Trophoblast cell (in vitro differentiated cells and primary cell): ENCODE results near the gene SHKBP1.

Experiments used
- DNase-seq, 2 donors: peaks; one replicate each; pipeline ENCODE4 v3.0.0-alpha.2; 2016
- H2AFZ ChIP-seq: 2 replicates; pipeline ENCODE4 v1.6.1; 2013; ENCODE audit warnings: low read length, moderate library complexity, mild to moderate bottlenecking; ENCODE audit not compliant: insufficient read depth, poor library complexity
- H2AK5ac ChIP-seq: 2 replicates; pipeline ENCODE4 v1.6.1; 2013; ENCODE audit warnings: mild to moderate bottlenecking, low read length
- H2BK120ac ChIP-seq: 2 replicates; pipeline ENCODE4 v1.6.1; 2013; ENCODE audit warnings: low read length, mild to moderate bottlenecking, moderate library complexity; ENCODE audit not compliant: insufficient read depth, poor library complexity
- H2BK12ac ChIP-seq: 2 replicates; pipeline ENCODE4 v1.6.1; 2013; ENCODE audit warnings: mild to moderate bottlenecking, low read length, moderate library complexity
- H2BK5ac ChIP-seq: 2 replicates; pipeline ENCODE4 v1.6.1; 2013; ENCODE audit warnings: low read length, low read depth, moderate library complexity, mild to moderate bottlenecking; ENCODE audit not compliant: poor library complexity
- H3K14ac ChIP-seq: 2 replicates; pipeline ENCODE4 v1.6.1; 2013; ENCODE audit warnings: mild to moderate bottlenecking, low read length
- H3K18ac ChIP-seq: 2 replicates; pipeline ENCODE4 v1.6.1; 2013; ENCODE audit warnings: mild to moderate bottlenecking, low read length
- H3K23ac ChIP-seq: 2 replicates; pipeline ENCODE4 v1.6.1; 2013; ENCODE audit warnings: low read length
- H3K27ac ChIP-seq: 2 replicates; pipeline ENCODE4 v1.5.1; 2013; ENCODE audit warnings: low read depth, mild to moderate bottlenecking, inconsistent platforms, low read length, moderate library complexity
- H3K27me3 ChIP-seq: 2 replicates; pipeline ENCODE4 v1.6.1; 2013; ENCODE audit warnings: inconsistent platforms, mild to moderate bottlenecking, low read length, moderate library complexity; ENCODE audit not compliant: insufficient read depth
- H3K36me3 ChIP-seq, 2 experiments: 1 replicate in 1 of 2; 2 replicates in 1 of 2; pipeline ENCODE4 v1.6.1; 2013; ENCODE audit warnings: low read length in 2 of 2, mild to moderate bottlenecking in 2 of 2, moderate library complexity in 1 of 2; ENCODE audit not compliant: insufficient read depth in 2 of 2, control insufficient read depth in 1 of 2
- H3K4ac ChIP-seq: 2 replicates; pipeline ENCODE4 v1.6.1; 2013; ENCODE audit warnings: low read depth, mild to moderate bottlenecking, low read length, moderate library complexity
- H3K4me1 ChIP-seq, 2 experiments: 1 replicate in 1 of 2; 2 replicates in 1 of 2; pipeline ENCODE4 v1.6.1; 2013; ENCODE audit warnings: low read length in 2 of 2, mild to moderate bottlenecking in 2 of 2, moderate library complexity in 1 of 2; ENCODE audit not compliant: insufficient read depth in 2 of 2, control insufficient read depth in 1 of 2
- H3K4me2 ChIP-seq: 2 replicates; pipeline ENCODE4 v1.6.1; 2013; ENCODE audit warnings: inconsistent platforms, mild to moderate bottlenecking, low read length, moderate library complexity
- H3K4me3 ChIP-seq: 2 replicates; pipeline ENCODE4 v1.5.1; 2013; ENCODE audit warnings: mild to moderate bottlenecking, low read depth, low read length, inconsistent platforms
- H3K79me1 ChIP-seq: one replicate; pipeline ENCODE4 v1.6.1; 2013; ENCODE audit warnings: low read length
- H3K79me2 ChIP-seq: 2 replicates; pipeline ENCODE4 v1.6.1; 2013; ENCODE audit warnings: low read length, mild to moderate bottlenecking; ENCODE audit not compliant: control insufficient read depth, insufficient read depth, poor library complexity
- H3K9ac ChIP-seq: 2 replicates; pipeline ENCODE4 v1.6.1; 2013; ENCODE audit warnings: mild to moderate bottlenecking, low read length
- H3K9me3 ChIP-seq: 2 replicates; pipeline ENCODE4 v1.6.1; 2013; ENCODE audit warnings: low read depth, mild to moderate bottlenecking, control low read depth, inconsistent platforms, low read length; ENCODE audit not compliant: insufficient read depth
- H4K12ac ChIP-seq: 2 replicates; pipeline ENCODE4 v1.6.1; 2013; ENCODE audit warnings: low read depth, mild to moderate bottlenecking, low read length, moderate library complexity
- H4K8ac ChIP-seq: 2 replicates; pipeline ENCODE4 v1.6.1; 2013; ENCODE audit warnings: low read depth, mild to moderate bottlenecking, low read length, moderate library complexity
- H4K91ac ChIP-seq: one replicate; pipeline ENCODE4 v1.6.1; 2013; ENCODE audit warnings: low read depth, mild to moderate bottlenecking, low read length, moderate library complexity
- WGBS: extraction: QIAGEN DNeasy Blood & Tissue Kit; methylation state at CpG from one replicate; pipeline ENCODE4 v1.1.7; 2013; ENCODE audit warnings: missing lambda C conversion rate; ENCODE audit not compliant: insufficient read length, insufficient coverage; ENCODE audit errors: extremely low coverage; 5-methylcytosine and 5-hydroxymethylcytosine counted together

SHKBP1 gene

DNA sequence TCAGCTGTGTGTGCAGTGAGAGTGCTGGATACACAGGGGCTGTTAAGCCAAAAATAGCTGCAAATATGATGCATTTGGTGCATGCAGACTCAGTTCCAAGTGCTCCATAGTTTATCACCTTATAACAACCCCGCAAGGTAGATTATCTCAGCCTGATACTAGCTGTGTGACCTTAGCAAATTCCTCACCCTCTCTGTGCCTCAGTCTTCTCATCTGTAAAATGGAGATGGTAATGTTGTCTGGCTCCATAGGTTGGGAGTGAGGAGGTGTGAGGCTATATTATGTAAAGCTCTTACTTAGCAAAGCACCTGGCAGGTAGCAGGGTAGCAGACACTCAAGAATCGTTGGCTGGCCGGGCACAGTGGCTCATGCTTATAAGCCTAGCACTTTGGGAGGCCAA is 23.8 kb upstream of the SHKBP1 start:
- Histone ChIP-seq H3K23ac (no peak overlapping the region), H2BK12ac (no peak overlapping the region), H3K79me2 (no peaks in the 10 kb centered on the region), H2AFZ (no peak overlapping the region), H3K9ac (no peak overlapping the region), H3K27me3 (peaks cover 18% of the 10 kb centered on the region), H3K79me1 (no peaks in the 10 kb centered on the region), H3K4me2 (no peak overlapping the region), H2BK5ac (no peak overlapping the region), H3K36me3 (no peaks in the 10 kb centered on the region), H3K27ac (no peak overlapping the region), H3K9me3 (peaks cover 1% of the 10 kb centered on the region), H4K91ac (no peak overlapping the region), H4K12ac (no peak overlapping the region), H2BK120ac (no peak overlapping the region), H2AK5ac (no peak overlapping the region), H4K8ac (no peak overlapping the region), H3K4me3 (no peak overlapping the region), H3K18ac (no peak overlapping the region), H3K4ac (no peak overlapping the region), H3K14ac (no peak overlapping the region), H3K4me1 (peaks cover 0 to 2% of the 10 kb centered on the region in 2 experiments)
- no peak for DNase-seq
- no CpG with 5 or more reads among the region's 3 CpGs for WGBS

DNA sequence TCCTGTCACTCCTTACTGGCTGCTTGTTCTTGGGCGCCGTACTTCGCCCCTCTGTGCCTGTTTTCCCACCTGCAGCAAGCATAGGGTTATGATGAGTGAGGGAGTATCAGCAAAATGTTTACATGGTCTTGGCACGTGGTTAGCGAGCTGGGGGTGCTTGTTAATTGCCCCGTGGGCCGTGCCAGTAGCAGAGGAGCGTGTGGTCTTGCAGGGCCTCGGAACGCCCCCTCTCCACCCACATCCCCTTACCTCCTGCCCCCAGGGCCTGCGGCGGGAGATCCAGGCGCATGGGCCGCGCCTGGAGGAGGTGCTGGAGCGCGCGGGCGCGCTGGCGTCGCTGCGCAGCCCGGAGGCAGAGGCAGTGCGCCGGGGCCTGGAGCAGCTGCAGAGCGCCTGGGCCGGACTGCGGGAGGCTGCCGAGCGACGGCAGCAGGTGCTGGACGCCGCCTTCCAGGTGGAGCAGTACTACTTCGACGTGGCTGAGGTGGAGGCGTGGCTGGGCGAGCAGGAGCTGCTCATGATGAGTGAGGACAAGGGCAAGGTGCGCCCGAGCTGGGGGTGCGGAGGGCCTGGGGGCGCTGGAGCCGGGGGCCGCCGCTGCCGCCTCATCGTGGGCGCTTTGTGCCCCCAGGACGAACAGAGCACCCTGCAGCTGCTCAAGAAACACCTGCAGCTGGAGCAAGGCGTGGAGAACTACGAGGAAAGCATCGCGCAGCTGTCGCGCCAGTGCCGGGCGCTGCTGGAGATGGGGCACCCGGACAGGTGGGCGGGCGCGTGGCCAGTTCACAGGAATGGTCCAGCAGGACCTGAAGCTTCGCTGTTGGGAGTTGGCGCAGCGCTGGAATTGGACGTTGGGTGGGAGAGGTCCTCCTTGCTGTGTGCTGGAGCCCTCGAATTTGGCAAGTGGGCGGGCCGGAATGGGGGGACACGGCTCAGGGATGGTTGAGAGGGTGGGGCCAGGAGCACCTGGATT is 22.5 kb upstream of the SHKBP1 start:
- Histone ChIP-seq H3K27me3 (peaks cover 18% of the 10 kb centered on the region), H3K4ac (no peak overlapping the region), H3K4me3 (no peak overlapping the region), H3K9me3 (peaks cover 1% of the 10 kb centered on the region), H2BK12ac (no peak overlapping the region), H3K79me2 (no peaks in the 10 kb centered on the region), H3K27ac (no peak overlapping the region), H3K4me1 (no peaks in the 10 kb centered on the region), H2BK120ac (no peak overlapping the region), H3K18ac (no peak overlapping the region), H4K8ac (no peak overlapping the region), H3K79me1 (no peaks in the 10 kb centered on the region), H3K9ac (no peak overlapping the region), H3K36me3 (no peaks in the 10 kb centered on the region), H3K23ac (no peak overlapping the region), H2AFZ (no peak overlapping the region), H4K12ac (no peak overlapping the region), H2AK5ac (no peak overlapping the region), H4K91ac (no peak overlapping the region), H2BK5ac (no peak overlapping the region), H3K4me2 (no peak overlapping the region), H3K14ac (no peak overlapping the region)
- no peak for DNase-seq
- WGBS: no CpG with 5 or more reads among the region's 69 CpGs

DNA sequence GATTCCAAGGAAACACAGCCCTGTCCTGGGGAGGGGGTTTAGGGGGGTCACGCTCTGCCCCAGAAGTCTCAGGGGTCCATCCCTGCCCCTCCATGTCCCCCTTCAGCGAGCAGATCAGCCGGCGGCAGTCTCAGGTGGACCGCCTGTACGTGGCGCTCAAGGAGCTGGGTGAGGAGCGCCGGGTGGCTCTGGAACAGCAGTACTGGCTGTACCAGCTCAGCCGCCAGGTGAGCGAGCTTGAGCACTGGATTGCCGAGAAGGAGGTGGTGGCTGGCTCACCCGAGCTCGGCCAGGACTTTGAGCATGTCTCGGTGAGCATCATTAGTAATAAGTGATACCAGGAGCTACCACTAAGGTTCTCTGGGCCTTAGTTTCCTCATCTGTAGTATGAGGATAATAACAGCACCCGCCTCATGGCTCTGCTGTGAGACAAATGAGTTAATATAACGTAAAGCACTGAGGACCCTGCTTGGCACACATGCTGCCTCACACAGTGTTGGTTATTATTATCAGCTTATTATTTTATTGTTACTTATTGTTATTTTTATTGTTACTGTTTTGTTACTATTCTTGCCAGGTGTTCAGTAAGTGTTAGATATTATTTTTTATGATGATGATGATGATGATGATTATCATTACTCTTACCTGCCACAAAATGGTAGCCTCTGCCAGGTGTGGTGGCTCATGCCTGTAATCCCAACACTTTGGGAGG is 20.5 kb upstream of the SHKBP1 start:
- H3K4me1 ChIP-seq: no peaks in the 10 kb centered on the region
- H3K27ac ChIP-seq: no peak overlapping the region
- no peak overlapping the region for H2BK120ac ChIP-seq
- H3K79me2 ChIP-seq: no peaks in the 10 kb centered on the region
- H4K12ac ChIP-seq: no peak overlapping the region
- no peak overlapping the region for H3K4me3 ChIP-seq
- no peak overlapping the region for H4K91ac ChIP-seq
- H4K8ac ChIP-seq: no peak overlapping the region
- DNase-seq: no peak
- H3K4ac ChIP-seq: no peak overlapping the region
- no peak overlapping the region for H3K23ac ChIP-seq
- H2AFZ ChIP-seq: no peak overlapping the region
- no peaks in the 10 kb centered on the region for H3K36me3 ChIP-seq
- no peak overlapping the region for H3K18ac ChIP-seq
- H3K14ac ChIP-seq: no peak overlapping the region
- peaks cover 1% of the 10 kb centered on the region for H3K9me3 ChIP-seq
- no CpG with 5 or more reads among the region's 17 CpGs for WGBS
- no peak overlapping the region for H2BK5ac ChIP-seq
- H3K9ac ChIP-seq: no peak overlapping the region
- peaks cover 18% of the 10 kb centered on the region for H3K27me3 ChIP-seq
- no peak overlapping the region for H3K4me2 ChIP-seq
- H2AK5ac ChIP-seq: no peak overlapping the region
- no peaks in the 10 kb centered on the region for H3K79me1 ChIP-seq
- H2BK12ac ChIP-seq: no peak overlapping the region

DNA sequence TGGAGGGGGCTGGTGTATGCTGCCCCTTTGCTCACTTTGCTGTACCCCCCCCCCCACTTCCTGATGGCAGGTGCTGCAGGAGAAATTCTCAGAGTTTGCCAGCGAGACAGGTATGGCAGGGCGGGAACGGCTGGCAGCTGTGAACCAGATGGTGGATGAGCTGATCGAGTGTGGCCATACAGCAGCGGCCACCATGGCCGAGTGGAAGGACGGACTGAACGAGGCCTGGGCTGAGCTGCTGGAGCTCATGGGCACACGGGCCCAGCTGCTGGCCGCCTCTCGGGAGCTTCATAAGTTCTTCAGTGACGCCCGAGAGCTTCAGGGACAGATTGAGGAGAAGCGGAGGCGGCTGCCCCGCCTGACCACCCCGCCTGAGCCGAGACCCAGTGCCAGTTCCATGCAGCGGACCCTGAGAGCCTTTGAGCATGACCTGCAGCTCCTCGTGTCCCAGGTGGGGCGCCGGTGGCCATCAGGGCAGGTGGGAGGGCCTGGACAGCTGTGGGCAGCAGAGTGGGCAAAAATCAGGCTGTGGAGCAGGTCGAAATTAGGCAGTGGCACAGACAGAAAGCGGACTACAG is 19.6 kb upstream of the SHKBP1 start:
- H3K4me3 ChIP-seq: no peak overlapping the region
- H3K14ac ChIP-seq: no peak overlapping the region
- no peak overlapping the region for H4K91ac ChIP-seq
- H4K8ac ChIP-seq: no peak overlapping the region
- no peaks in the 10 kb centered on the region for H3K79me1 ChIP-seq
- H4K12ac ChIP-seq: no peak overlapping the region
- no peak overlapping the region for H3K18ac ChIP-seq
- H3K4ac ChIP-seq: no peak overlapping the region
- H2AFZ ChIP-seq: no peak overlapping the region
- no peak overlapping the region for H2BK12ac ChIP-seq
- no peak overlapping the region for H3K9ac ChIP-seq
- no peak for DNase-seq
- H3K36me3 ChIP-seq: no peaks in the 10 kb centered on the region
- no peak overlapping the region for H3K4me2 ChIP-seq
- H2BK5ac ChIP-seq: no peak overlapping the region
- peaks cover 1% of the 10 kb centered on the region for H3K9me3 ChIP-seq
- H3K4me1 ChIP-seq: no peaks in the 10 kb centered on the region
- peaks cover 18% of the 10 kb centered on the region for H3K27me3 ChIP-seq
- no peak overlapping the region for H2AK5ac ChIP-seq
- H2BK120ac ChIP-seq: no peak overlapping the region
- H3K27ac ChIP-seq: no peak overlapping the region
- no peak overlapping the region for H3K23ac ChIP-seq
- H3K79me2 ChIP-seq: no peaks in the 10 kb centered on the region
- no CpG with 5 or more reads among the region's 24 CpGs for WGBS
